ENCODE data around the gene AMIGO3.
"Not testable (repeated sequence)": the region's sequence is repeated elsewhere in the genome, so short reads cannot be mapped to it uniquely, and the experiment has no call there.

DNA sequence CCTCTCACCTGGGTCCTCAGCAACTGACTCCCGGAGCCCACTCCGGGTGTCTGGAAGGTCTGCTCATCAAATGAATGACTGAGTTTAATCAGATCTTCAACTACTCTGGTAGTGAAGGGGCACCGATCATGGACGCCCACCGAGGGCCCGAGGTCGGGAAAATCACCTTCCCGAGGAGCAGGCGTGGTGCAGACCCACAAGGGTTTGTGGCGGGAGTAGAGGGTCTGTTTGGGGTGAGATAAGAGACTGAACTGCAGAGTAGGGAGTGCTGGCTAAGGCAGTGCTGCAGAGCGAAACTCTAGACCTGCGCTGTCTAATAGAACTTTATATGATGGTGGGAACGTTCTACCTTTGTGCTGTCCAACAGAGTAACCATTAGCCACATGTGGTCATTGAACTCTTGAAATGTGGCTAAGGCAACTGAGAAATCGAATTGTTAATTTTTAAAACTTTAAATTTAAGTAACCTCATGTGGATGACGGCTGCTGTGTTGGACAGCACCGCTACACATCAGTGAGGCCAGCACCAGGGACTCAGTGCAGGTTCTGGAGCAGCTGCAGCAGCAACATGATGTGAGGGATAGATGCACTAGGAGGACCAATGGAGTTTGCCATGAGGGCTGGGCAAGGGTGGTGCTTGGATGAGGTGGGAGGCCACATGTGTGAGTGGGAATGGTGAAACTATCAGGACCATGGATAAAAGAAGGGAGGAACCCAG is 29.4 kb downstream of the AMIGO3 start:
- TF ChIP-seq, protein P1, sequence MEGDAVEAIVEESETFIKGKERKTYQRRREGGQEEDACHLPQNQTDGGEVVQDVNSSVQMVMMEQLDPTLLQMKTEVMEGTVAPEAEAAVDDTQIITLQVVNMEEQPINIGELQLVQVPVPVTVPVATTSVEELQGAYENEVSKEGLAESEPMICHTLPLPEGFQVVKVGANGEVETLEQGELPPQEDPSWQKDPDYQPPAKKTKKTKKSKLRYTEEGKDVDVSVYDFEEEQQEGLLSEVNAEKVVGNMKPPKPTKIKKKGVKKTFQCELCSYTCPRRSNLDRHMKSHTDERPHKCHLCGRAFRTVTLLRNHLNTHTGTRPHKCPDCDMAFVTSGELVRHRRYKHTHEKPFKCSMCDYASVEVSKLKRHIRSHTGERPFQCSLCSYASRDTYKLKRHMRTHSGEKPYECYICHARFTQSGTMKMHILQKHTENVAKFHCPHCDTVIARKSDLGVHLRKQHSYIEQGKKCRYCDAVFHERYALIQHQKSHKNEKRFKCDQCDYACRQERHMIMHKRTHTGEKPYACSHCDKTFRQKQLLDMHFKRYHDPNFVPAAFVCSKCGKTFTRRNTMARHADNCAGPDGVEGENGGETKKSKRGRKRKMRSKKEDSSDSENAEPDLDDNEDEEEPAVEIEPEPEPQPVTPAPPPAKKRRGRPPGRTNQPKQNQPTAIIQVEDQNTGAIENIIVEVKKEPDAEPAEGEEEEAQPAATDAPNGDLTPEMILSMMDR (IDR thresholded peaks at IDR 0.05), result not testable (repeated sequence)
- not testable (repeated sequence) for TF ChIP-seq POLR2A (IDR thresholded peaks at IDR 0.05)

All from adrenal gland (tissue), 5 donors.